ENCODE data around the gene TNIK. TPM values are rescaled to one million over a fixed set of nuclear protein-coding genes. Genes with fewer than 3 reads are reported as not detected.
A peak's percentile ranks its signal among the peaks of the same experiment; 100 is the strongest.

Gene TNIK
- total and polyA plus RNA-seq, 10 of the 15 experiments (the other 5 are each of a cell fraction or from before 2014, with no cell fraction given): 13.9 to 74.3 (median 48.2) TPM

- POLR2A ChIA-PET: interaction anchor here (1.1 to 2.2 kb wide), 2 partner anchors 14 to 207 kb away, joined by 3 to 4 read pairs; no protein-coding TSS in a partner anchor
- intact Hi-C loops (cut with micrococcal nuclease; ENCODE audit: unreplicated experiment): no loop called here
- H3K36me3 ChIP-seq (ENCODE audit: control insufficient read depth in 2 of 2, insufficient read depth in 2 of 2, low read length in 1 of 2): peaks cover 0 to 6% of the 10 kb centered on the region in 2 experiments; a peak in 1 of 4 replicates
- DNase-seq (ENCODE audit: low read depth, low spot score) (no peak), ATAC-seq (no peak), FAIRE-seq (no peak)
- peak overlapping the region; percentile 80 for H3K27ac ChIP-seq (ENCODE audit: control insufficient read depth, insufficient read depth)
- RAD21 ChIA-PET (ENCODE audit: unreplicated experiment): interaction anchor here (1.0 to 1.4 kb wide), 3 partner anchors 34 to 171 kb away, joined by 3 to 6 read pairs (median 3); no protein-coding TSS in a partner anchor
- no peaks in the 10 kb centered on the region for H3K9me3 ChIP-seq (replicated peaks; ENCODE audit: control insufficient read depth, insufficient read depth, low read length)
- H3K4me1 ChIP-seq (ENCODE audit: control insufficient read depth, insufficient read depth, low read length): peaks cover 17% of the 10 kb centered on the region
- TF ChIP-seq MEF2B (IDR thresholded peaks at IDR 0.05; ENCODE audit: partially characterized antibody, poor library complexity, severe bottlenecking) (peak; percentile 5), NFIC (IDR thresholded peaks at IDR 0.05; ENCODE audit: low read depth, low read length) (no peak), NBN (IDR thresholded peaks at IDR 0.05) (0 out of 2 replicates have a peak, but pooled peaks have one; percentile 3)
- peak overlapping the region; percentile 80 for H3K4me2 ChIP-seq (ENCODE audit: control insufficient read depth, insufficient read depth)
- no peak overlapping the region for H2AFZ ChIP-seq (ENCODE audit: control insufficient read depth, low read depth, low read length)
- H3K27me3 ChIP-seq (replicated peaks in 1 of 2; ENCODE audit: control insufficient read depth in 2 of 2, insufficient read depth in 2 of 2, low read length in 1 of 2): no peaks in the 10 kb centered on the region
- H4K20me1 ChIP-seq (ENCODE audit: control insufficient read depth, insufficient read depth): peaks cover 2% of the 10 kb centered on the region
- in situ Hi-C loops (cut with MboI): loop anchor here (5.0 kb wide), 1 partner anchor 270 kb away; no protein-coding TSS in a partner anchor
- no TSS peak for BruUV-seq (replicated peaks)
- peak overlapping the region; percentile 84 for H3K9ac ChIP-seq (ENCODE audit: control insufficient read depth, insufficient read depth, low read length)
- H3K4me3 ChIP-seq: peak overlapping the region; percentile 98
- peaks cover 100% of the 10 kb centered on the region for H3K79me2 ChIP-seq (ENCODE audit: control insufficient read depth, insufficient read depth, low read length)
- WGBS (ENCODE audit: insufficient coverage, insufficient replicate concordance, low lambda C conversion rate, missing lambda C conversion rate): 46% methylated on average over 7 of the region's 7 CpGs
- CTCF ChIA-PET: no interaction called here
- SMC1A ChIA-PET (ENCODE audit: uncharacterized antibody, unreplicated experiment): interaction anchor here (0.9 to 4.8 kb wide), 7 partner anchors 11 to 365 kb away, joined by 3 to 26 read pairs (median 4); no protein-coding TSS in a partner anchor
These were observed 2.6 kb downstream of the TNIK start for GRCh38 chr3:171457607-171458061.

- BruUV-seq (replicated peaks): no TSS peak
- no peak for DNase-seq (ENCODE audit: low read depth, low spot score)
- Histone ChIP-seq H4K20me1 (ENCODE audit: control insufficient read depth, insufficient read depth) (peaks cover 2% of the 10 kb centered on the region), H3K9ac (ENCODE audit: control insufficient read depth, insufficient read depth, low read length) (peak overlapping the region; percentile 84), H3K4me3 (peak overlapping the region; percentile 98), H3K27me3 (replicated peaks in 1 of 2; ENCODE audit: control insufficient read depth in 2 of 2, insufficient read depth in 2 of 2, low read length in 1 of 2) (no peaks in the 10 kb centered on the region), H3K4me2 (ENCODE audit: control insufficient read depth, insufficient read depth) (peak overlapping the region; percentile 80), H3K79me2 (ENCODE audit: control insufficient read depth, insufficient read depth, low read length) (peaks cover 100% of the 10 kb centered on the region), H3K36me3 (ENCODE audit: control insufficient read depth in 2 of 2, insufficient read depth in 2 of 2, low read length in 1 of 2) (peaks cover 0 to 6% of the 10 kb centered on the region in 2 experiments; a peak in 1 of 4 replicates), H3K9me3 (replicated peaks; ENCODE audit: control insufficient read depth, insufficient read depth, low read length) (no peaks in the 10 kb centered on the region), H2AFZ (ENCODE audit: control insufficient read depth, low read depth, low read length) (no peak overlapping the region), H3K27ac (ENCODE audit: control insufficient read depth, insufficient read depth) (peak overlapping the region; percentile 80), H3K4me1 (ENCODE audit: control insufficient read depth, insufficient read depth, low read length) (peaks cover 17% of the 10 kb centered on the region)
- intact Hi-C loops (cut with micrococcal nuclease; ENCODE audit: unreplicated experiment): no loop called here
- ChIA-PET RAD21 (ENCODE audit: unreplicated experiment) (interaction anchor here (0.7 to 1.4 kb wide), 8 partner anchors 18 to 176 kb away, joined by 3 to 6 read pairs (median 4); no protein-coding TSS in a partner anchor), SMC1A (ENCODE audit: uncharacterized antibody, unreplicated experiment) (interaction anchor here (0.6 to 4.8 kb wide), 17 partner anchors 10 to 366 kb away, joined by 3 to 26 read pairs (median 3); no protein-coding TSS in a partner anchor), POLR2A (interaction anchor here (1.0 to 2.2 kb wide), 5 partner anchors 11 to 233 kb away, joined by 3 to 5 read pairs (median 4); no protein-coding TSS in a partner anchor), CTCF (interaction anchor here (0.6 to 1.8 kb wide), 8 partner anchors 10 to 407 kb away, joined by 3 to 10 read pairs (median 4); no protein-coding TSS in a partner anchor)
- 76% methylated on average over 6 of the region's 6 CpGs for WGBS (ENCODE audit: insufficient coverage, insufficient replicate concordance, low lambda C conversion rate, missing lambda C conversion rate)
- no peak for ATAC-seq
- in situ Hi-C loops (cut with MboI): loop anchor here (5.0 kb wide), 1 partner anchor 270 kb away; no protein-coding TSS in a partner anchor
- no peak for FAIRE-seq
- no peak for TF ChIP-seq USF1 (IDR thresholded peaks at IDR 0.05; ENCODE audit: borderline replicate concordance, extremely low read length, insufficient read depth, low read depth, low read length)
- no peak for TF ChIP-seq EZH2 (IDR thresholded peaks at IDR 0.05; ENCODE audit: borderline replicate concordance, control insufficient read depth, low read depth, low read length)
- TF ChIP-seq CEBPZ (IDR thresholded peaks at IDR 0.05; ENCODE audit: low read depth, low read length): no peak
- peak; percentile 68; the same call in 1 of the 2 replicates for TF ChIP-seq SMARCA5 (IDR thresholded peaks at IDR 0.05)
- TF ChIP-seq SRF (IDR thresholded peaks at IDR 0.05; ENCODE audit: low read depth in 2 of 2, low read length in 2 of 2): 0 out of 4 replicates have a peak, but pooled peaks of 1 of the 2 experiments have one; percentile 13
- no peak for TF ChIP-seq IKZF2 (IDR thresholded peaks at IDR 0.05)
These were observed 3.2 kb downstream of the TNIK start for GRCh38 chr3:171456765-171457606.

Data from GM12878 (cell line).